ENCODE measurements around the gene CCDC141.
"Not testable (repeated sequence)": the region's sequence is repeated elsewhere in the genome, so short reads cannot be mapped to it uniquely, and the experiment has no call there.

Gene CCDC141

GRCh38 chr2:179049546-179050311 lies at the start of gene CCDC141:
Gene CCDC141 (minus strand): TSS chr2:179050137. CDS start chr2:179049941, 196 bp downstream.
- FAIRE-seq = no peak

GRCh38 chr2:179098080-179098689 lies 48.2 kb upstream of the CCDC141 start:
- FAIRE-seq = no peak

- no peak for FAIRE-seq
These were observed 47.2 kb upstream of the CCDC141 start for GRCh38 chr2:179097131-179097530.

- FAIRE-seq = no peak
These were observed 46.2 kb upstream of the CCDC141 start for GRCh38 chr2:179096090-179096489.

GRCh38 chr2:179092912-179093311 lies 43.0 kb upstream of the CCDC141 start:
- not testable (repeated sequence) for FAIRE-seq

DNA sequence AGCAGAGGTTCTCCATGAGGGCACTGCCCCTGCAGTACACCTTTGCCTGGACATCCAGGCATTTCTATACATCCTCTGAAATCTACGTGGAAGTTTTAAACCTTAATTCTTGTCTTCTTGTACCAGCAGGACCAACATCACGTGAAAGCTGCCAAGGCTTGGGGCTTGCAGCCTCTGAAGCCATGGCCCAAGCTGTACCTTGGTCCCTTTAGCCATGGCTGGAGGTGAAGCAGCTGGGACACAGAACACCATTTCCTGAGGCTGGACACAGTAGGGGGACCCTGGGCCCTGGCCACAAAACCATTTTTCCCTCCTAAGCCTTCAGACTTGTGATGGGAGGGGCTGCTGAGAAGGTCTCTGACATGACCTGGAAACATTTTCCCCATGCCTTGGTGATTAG lies 32.8 kb upstream of the CCDC141 start:
- no peak for FAIRE-seq

GRCh38 chr2:179081954-179082353 lies 32.0 kb upstream of the CCDC141 start:
- no peak for FAIRE-seq

DNA sequence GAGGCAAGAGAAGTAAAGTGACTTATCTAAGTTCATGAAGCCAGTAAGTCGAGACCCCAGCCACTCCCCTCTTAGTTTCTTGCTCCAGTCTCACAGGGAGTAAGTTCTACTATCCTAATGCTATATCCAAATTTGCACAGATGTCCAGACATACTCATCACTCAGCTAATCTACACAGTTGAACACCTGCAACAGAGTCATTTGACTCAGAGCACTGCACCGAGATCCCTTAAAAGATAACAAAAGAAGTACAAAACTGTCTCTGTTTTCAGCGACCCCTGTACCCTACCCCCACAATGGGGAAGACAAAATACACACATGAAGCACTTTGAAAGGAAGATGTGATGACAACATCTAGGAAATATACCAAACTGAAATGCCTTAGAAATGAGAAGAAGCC lies 22.6 kb upstream of the CCDC141 start:
- no peak for FAIRE-seq

- no peak for FAIRE-seq
These were observed 21.9 kb upstream of the CCDC141 start for GRCh38 chr2:179071810-179072355.

- no peak for FAIRE-seq
These were observed 21.0 kb upstream of the CCDC141 start for GRCh38 chr2:179070895-179071294.

- no peak for FAIRE-seq
These were observed 19.7 kb upstream of the CCDC141 start for GRCh38 chr2:179069685-179070084.

DNA sequence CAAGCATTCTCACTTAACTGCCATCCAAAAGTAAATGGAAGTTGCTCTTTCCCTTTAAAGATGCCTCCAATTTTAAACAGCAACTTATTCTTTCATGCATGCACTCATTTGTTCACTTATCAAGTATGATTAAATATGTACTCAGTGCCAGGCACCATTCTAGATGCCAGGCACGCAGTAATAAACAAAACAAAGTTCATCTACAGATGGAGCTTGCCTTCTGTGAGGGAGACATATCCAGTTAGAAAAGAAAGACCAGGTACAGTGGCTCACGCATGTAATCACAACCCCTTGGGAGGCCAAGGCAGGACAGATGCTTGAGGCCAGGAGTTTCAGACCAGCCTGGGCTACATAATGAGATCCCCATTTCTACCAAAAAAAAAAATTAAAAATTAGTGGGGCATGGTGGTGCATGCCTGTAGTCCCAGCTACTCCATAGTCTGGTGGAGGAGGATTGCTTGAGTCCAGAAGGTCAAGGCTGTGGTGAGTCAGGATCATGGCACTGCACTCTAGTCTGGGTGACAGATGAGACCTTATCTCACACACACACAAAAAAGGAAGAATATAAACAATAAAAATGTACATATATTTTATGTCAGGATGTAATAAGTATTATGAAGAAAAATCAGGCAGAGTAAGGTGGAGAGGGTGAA lies 19.2 kb upstream of the CCDC141 start:
- FAIRE-seq = no peak

DNA sequence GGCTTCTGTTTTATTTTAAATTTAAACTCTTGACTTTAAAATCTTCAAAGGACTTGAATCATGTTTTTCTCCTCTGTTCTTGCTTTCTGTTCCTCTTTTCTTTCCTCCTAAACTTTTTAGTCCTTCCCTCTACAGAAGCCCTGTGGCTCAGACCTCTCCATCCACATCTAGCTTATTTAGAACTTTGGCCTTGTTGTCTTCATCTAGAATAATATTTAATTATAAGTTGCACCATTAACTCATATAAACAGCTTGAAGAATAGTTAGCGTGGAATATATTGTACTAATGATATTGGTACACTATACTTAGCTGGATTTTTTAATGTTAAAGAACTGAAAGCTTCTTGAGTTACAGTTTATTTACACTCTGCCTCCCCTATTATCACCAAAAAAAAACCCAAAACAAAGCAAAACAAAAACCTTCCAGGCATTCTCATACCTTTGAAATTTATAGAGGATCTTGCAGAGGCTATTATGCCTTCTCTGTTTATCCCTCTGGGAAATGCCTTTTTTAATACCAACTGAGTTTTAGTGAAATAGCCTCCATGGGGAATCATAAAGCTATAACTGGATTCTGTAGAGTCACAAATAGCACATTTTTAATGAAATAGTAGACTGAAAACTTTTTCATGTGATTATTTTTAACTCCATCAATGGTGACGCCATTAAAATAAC lies 9.2 kb upstream of the CCDC141 start:
- FAIRE-seq = no peak

DNA sequence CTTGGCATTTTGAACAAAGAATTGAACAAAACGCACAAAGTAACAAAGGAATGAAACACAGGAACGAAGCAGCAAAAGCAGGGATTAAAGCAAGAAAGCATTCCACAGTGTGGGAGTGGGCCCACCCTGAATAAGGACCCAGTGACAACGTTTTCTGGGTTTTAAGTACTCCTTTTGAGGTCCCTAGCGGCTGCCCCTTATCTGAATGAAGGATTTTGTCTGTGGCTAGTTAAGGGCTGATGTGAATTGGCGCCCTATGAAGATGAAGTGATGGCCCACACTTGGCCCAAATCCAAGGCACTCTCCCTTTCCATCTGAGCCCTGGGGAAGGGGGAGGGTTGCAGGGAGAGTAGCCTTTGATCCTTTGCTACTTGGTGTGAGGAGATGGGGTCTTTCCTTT lies 7.8 kb upstream of the CCDC141 start:
- no peak for FAIRE-seq

DNA sequence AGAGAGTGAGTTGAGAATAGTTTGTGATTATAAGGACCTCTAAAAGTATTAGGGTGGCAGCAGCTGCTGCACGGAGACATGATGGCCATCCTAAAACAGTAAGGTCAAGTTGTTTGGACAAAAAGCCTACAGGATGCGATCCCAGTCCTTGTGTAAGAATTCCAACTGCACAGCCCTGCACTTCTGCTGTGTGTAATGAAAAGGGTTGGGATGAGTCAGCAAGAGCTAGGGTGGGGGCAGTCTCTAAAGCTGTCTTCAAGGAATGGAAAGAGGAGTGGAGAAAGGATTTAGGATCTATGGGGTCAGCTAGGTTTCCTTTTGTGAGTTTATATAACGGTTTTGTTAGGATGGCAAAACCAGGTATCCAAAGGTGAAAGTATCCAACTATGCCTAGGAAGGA lies 3.6 kb upstream of the CCDC141 start:
- FAIRE-seq = not testable (repeated sequence)

DNA sequence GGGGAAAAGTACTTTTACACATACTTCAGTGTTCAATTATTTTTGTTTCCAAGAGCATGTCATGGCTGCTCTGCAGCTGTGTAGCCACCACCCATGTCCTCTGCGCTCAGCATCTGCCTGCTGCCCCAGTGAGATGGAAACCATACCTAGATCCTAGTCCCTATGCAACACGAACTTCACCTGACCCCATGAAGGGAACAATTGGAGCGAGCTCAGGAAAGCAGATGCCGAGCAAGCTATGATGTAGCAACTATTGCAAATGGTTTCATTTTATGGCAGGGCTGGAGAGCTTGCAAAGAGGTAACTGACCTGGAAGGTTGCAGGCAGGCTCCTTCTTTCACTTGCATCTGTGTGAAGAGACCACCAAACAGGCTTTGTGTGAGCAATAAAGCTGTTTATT lies 1.3 kb upstream of the CCDC141 start:
- no peak for FAIRE-seq

- FAIRE-seq = no peak
These were observed 818 bp upstream of the CCDC141 start for GRCh38 chr2:179050755-179051154.

DNA sequence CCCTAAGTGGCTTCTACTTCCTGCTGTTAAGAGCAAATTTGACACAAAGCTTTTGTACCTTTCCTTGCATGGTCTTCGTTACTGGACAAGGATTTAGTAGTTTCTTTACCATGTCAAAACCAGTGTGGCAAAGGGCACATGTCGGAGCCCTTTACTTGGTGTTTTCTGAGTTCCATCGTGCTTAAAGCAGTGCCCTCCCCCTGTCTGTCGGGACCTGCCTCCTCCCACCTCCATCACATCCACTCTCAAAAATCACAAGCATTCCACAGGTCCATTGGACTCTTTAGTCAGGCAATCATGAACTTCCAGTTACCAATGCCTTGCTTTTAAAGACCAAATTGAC lies 763 bp downstream of the CCDC141 start:
- no peak for FAIRE-seq

- no peak for FAIRE-seq
These were observed 1.8 kb downstream of the CCDC141 start for GRCh38 chr2:179048099-179048498.

DNA sequence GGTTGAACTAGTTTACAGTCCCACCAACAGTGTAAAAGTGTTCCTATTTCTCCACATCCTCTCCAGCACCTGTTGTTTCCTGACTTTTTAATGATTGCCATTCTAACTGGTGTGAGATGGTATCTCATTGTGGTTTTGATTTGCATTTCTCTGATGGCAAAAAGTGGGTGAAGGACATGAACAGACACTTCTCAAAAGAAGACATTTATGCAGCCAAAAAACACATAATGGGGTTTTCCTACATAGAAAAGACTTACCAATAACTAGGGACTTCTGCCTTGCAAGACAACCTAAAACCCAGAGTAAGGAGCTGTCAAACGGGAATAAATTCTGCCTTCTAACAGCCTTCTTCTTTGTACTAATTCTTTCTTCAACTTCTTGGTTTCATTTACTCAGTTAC lies 4.3 kb downstream of the CCDC141 start:
- not testable (repeated sequence) for FAIRE-seq

DNA sequence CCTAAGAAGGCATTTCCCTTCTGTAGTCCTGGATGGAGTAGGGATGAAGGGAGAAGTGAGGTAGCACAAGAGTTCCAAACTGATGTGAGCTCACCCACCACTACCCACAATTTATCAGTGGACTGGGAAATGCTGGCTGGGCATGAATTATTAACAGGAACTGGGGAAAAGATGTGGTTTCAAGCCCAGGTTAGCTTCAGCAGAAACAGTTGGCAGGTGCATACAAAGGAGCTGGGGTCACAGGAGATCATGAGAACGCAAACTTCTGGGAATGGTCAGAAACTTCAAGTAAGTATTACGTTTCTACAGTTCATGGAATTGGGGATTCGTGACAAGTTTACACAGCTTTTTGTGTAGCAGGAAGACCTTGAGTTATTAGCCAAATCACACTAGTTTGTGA lies 5.4 kb downstream of the CCDC141 start:
- FAIRE-seq = no peak

- no peak for FAIRE-seq
These were observed 12.1 kb downstream of the CCDC141 start for GRCh38 chr2:179037807-179038206.

DNA sequence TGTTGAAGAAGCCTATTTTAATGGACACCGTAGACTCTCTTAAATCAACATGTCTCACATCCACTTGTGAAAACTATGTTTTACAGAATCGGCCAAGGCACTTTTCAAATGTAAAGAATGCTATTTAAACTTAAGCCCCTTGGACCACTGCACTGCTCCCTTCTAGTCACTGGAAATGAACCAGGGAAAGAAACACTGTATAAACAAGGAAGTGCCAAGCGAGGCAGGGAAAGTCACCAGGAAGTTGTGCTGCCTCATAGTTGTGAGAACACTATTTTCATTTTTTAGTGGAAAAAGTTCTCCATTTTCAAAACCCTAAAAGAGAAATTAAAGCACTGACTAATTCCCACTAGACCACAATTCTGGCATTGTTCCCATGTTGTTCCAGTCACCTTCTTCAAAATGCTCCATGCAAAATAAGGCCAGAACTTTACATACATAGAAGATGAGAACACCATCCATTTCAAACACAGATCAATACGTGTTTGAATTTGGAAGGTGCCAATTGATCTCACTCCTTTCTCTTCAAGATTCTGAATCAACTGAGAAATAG lies 13.5 kb downstream of the CCDC141 start:
- no peak for FAIRE-seq
